Activated CD8-positive, alpha-beta memory T cell treated with anti-CD3 and anti-CD28 coated beads, Interleukin-2, amount 50 U/mL, for 48 hours (primary cell): ENCODE data around the gene KCNMA1.

Source experiments
- DNase-seq: peaks from one replicate; pipeline ENCODE4 v3.0.0-alpha.2; 2020

Gene KCNMA1

GRCh38 chr10:77631241-77631640, 6.4 kb downstream of the KCNMA1 start:
- DNase-seq, result no peak

DNA sequence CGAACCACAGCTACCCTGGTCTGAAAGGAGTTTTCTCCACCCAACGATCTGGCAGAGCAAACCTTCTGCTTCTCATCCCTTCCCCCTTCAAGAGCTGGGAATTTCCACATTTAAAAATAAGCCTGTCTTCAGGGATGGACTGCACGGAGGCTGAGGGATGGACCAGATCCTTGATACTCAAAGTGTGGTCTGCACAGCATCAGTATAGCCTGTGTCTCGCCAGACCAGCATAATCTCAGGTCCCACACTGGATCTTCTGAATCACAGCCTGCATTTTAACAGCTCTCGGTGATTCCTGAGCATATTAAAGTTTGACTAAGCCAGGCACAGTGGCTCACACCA, 7.1 kb downstream of the KCNMA1 start:
- no peak for DNase-seq

- DNase-seq, result no peak
These were observed 7.7 kb downstream of the KCNMA1 start for GRCh38 chr10:77629775-77630506.

- DNase-seq, result no peak
These were observed 8.5 kb downstream of the KCNMA1 start for GRCh38 chr10:77628906-77629730.

DNA sequence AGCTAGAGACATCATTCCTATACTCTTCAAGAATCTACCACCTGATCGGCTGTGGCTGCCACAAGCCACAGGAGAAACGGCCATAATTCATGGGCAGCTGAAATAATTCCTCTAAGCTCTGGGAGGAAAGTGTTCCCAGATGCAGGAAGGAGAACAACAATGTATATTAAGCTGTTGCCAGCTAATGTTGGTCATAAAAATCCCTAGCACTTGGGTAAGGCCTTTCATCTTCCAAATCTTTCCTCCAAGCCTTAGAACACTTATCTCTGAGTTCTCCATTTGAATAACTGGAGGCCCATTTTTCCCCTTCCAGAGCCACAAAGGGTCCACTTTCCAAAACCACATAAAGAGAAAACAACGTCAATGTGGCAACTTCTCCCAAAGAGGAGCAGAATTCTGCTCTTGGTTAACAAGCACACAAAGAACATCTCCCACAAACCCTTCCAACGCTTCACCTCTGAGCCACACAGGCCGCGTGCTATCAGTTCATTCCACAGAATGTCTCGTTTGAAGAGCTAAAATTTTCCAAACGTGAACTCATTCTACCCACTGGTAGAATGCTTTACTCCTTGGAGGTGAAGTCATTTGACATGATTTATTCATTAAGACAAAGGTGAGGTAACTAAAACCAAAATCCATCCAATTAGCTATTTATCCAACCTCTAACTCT, 11.2 kb downstream of the KCNMA1 start:
- no peak for DNase-seq

DNA sequence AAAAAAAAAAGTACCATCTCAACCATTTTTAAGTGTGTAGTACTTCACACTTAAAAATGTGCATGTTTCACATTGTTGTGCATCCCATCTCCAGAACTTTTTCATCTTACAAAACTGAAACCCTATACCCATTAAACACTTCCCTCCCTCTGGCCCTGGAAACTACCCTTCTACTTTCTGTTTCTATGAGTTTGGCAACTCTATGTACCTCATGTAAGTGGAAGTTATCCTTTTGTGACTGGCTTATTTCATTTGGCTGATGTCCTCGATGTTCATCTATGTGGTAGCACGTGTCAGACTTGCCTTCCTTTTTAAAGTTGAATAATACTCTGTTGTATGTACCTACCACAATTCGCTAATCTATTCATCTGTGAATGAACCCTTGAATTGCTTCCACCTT, 12.2 kb downstream of the KCNMA1 start:
- DNase-seq, result no peak

GRCh38 chr10:77622889-77623291, 14.7 kb downstream of the KCNMA1 start:
- DNase-seq, result no peak

DNA sequence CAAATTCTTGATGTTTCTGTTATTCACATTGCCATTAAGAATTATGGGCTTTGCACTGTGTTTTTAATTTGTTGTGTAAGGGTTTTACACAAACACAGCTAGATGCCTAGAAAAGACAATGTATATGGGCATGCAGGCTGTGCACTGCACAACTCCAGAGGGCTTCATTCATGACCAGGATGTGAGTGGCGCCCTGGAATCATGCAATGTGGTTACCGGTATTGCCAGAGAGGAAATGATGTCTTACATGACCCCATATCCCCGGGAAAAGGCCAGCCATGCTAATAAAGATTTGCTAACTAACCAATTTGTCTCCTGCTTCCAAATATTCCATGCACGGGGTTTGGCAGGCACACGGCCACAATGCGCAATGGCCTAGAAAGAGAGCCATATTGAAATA, 16.9 kb downstream of the KCNMA1 start:
- no peak for DNase-seq

GRCh38 chr10:77619964-77620703, 17.5 kb downstream of the KCNMA1 start:
- no peak for DNase-seq

DNA sequence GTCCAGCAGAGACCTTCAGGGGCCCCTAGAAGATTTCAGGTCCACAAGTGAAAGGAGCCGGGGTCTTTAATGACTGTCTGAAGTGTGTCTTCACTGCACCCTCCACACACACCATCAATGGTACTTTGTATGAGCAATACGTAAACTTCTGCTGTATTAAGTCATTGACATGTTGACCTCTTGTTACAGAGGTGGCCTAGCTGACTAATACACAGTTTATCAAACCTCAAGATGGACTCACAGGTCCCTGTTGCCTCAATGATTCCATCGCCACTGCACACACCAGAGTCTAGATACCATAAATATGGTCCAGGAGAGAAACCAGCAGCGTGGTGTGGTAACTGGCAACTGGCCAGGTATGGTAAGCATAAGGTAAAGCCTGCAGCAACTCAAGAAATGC, 19.5 kb downstream of the KCNMA1 start:
- DNase-seq, result no peak

DNA sequence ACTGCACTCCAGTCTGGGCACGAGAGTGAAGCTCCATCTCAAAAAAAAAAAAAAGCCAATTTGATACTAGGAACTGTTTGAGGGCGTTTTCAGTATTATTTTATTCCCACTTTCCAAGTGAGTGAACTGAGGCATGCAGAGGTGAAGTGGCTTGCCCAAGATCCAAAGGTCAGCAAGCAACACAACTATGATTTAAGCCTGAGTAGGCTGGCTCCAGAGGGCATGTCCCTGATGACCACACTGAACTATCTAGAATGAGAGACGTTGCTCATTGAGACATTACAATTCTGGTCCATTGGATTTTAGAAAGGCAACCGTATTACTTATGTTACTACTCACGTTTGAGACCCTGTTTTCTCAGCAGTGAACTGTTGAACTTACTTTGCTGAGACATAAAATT, 20.8 kb downstream of the KCNMA1 start:
- DNase-seq, result no peak

DNA sequence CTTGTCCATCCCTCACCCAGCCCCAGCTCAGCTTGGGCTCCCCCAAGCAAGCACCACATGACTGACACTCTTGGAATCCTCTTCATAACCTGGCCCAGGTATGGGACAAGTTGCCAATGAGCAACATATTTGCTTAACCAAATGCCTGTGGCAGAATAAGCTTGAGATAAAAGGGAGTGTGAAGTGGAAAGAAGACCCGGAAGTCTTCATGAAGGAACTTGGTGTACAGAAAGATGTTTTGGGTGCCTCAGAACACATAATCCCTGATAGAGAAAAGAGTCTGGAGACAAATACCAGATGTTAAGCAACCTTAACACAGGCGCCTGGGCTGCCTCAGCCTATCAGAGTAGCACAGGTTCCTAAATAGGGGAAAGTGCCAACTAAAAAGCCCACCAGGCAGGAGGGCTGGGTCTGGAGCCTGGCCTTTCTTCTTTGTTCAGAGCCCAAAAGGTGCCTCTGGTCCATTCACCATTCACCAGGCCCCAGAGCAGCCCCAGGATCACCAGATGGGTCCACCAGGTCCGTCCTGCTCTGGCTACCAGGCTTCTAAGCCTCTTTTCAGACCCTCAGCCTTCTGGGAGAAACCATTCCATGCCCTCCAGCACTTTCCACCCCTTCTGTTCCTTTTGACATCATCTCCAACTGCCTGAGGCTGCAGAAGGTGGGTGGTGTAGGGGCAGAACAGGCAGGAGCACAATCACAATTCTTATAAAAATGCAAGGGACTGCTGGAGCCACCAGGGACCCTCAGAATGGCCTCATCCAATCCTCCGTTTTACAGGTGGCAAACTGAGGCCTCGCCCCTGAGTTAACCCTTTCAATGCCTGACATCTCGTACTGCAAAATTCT, 22.6 kb downstream of the KCNMA1 start:
- DNase-seq, result no peak

GRCh38 chr10:77613476-77614130, 24.0 kb downstream of the KCNMA1 start:
- no peak for DNase-seq

DNA sequence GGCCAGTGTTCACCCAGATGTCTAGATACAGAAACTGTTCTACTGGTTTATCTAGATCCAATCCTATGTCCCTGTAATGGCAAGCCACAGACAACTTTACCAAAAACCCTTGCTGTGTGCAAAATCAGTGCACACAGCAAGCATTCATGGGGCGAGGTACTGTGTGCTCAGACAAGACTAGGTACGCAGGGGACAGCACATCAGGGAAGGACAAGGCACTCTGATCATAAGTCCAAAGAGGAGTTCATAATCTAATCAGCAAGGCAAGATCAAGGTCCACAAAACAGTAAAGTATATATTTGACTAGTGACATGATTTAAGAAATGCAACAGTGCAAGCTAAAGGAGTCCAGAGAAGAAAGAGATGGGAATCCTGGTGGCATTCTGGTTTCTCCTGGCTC, 25.9 kb downstream of the KCNMA1 start:
- no peak for DNase-seq

GRCh38 chr10:77611221-77611620, 26.4 kb downstream of the KCNMA1 start:
- no peak for DNase-seq

GRCh38 chr10:77609781-77610272, 27.8 kb downstream of the KCNMA1 start:
- DNase-seq, result no peak

GRCh38 chr10:77608281-77608680, 29.3 kb downstream of the KCNMA1 start:
- DNase-seq, result no peak

GRCh38 chr10:77606751-77607150, 30.9 kb downstream of the KCNMA1 start:
- no peak for DNase-seq

DNA sequence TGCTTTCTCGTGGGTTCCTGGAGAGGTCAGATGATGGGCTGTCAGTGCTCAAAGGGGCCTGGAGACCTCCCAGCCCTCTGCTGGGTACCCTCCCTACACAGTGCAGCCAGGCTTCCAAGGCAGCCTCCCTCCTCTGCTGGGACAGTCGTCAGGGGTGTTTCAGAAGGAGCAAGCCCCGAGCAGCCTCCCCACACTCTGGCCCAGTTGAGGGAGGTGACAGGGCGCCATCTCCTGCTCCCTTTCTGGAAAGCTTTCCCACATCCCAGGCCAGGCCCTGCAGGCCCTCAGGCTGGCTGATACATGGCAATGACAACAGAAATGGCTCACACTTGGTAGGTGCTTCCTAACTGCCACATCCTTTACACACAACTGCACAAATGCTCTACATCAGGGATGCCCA, 32.1 kb downstream of the KCNMA1 start:
- no peak for DNase-seq

GRCh38 chr10:77604941-77605351, 32.7 kb downstream of the KCNMA1 start:
- DNase-seq, result no peak

- no peak for DNase-seq
These were observed 33.5 kb downstream of the KCNMA1 start for GRCh38 chr10:77604063-77604462.

GRCh38 chr10:77603534-77603927, 34.1 kb downstream of the KCNMA1 start:
- DNase-seq, result no peak
